ENCODE results near the gene EXOG.

GRCh38 chr3:38536671-38537070 is 40.5 kb downstream of the EXOG start:
- TF ChIP-seq, protein P1, sequence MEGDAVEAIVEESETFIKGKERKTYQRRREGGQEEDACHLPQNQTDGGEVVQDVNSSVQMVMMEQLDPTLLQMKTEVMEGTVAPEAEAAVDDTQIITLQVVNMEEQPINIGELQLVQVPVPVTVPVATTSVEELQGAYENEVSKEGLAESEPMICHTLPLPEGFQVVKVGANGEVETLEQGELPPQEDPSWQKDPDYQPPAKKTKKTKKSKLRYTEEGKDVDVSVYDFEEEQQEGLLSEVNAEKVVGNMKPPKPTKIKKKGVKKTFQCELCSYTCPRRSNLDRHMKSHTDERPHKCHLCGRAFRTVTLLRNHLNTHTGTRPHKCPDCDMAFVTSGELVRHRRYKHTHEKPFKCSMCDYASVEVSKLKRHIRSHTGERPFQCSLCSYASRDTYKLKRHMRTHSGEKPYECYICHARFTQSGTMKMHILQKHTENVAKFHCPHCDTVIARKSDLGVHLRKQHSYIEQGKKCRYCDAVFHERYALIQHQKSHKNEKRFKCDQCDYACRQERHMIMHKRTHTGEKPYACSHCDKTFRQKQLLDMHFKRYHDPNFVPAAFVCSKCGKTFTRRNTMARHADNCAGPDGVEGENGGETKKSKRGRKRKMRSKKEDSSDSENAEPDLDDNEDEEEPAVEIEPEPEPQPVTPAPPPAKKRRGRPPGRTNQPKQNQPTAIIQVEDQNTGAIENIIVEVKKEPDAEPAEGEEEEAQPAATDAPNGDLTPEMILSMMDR (IDR thresholded peaks at IDR 0.05; ENCODE audit: low read depth, low read length) = no peak
- TF ChIP-seq POLR2A (IDR thresholded peaks at IDR 0.05; ENCODE audit: extremely low read depth, insufficient read length) (no peak), MYC (IDR thresholded peaks at IDR 0.05; ENCODE audit: low read depth, low read length) (no peak), MAX (IDR thresholded peaks at IDR 0.05; ENCODE audit: low read depth, low read length) (no peak)
